ENCODE measurements around the gene WAPL. TPM values are rescaled to one million over a fixed set of nuclear protein-coding genes. Genes with fewer than 3 reads are reported as not detected.

Gene WAPL
- polyA plus RNA-seq, 3 donors: 17.8 to 26.5 (median 18.3) TPM

DNA sequence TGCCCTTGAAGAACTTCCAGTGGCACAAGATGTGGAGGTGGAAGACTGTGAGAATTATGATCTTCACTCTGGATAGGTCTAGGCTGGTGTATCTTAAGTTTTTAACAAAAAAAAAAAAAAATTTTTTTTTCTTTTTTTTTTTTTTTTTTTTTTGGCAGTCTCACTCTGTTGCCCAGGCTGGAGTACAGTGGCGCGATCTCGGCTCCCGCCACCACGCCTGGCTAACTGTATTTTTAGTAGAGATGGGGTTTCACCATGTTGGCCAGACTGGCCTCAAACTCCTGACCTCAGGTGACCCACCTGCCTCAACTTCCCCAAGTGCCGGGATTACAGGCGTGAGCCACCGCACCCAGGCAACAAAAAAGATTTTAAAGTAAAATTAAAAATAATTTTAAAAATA is 37.9 kb downstream of the WAPL start:
- no peak for DNase-seq
- Histone ChIP-seq H3K79me2 (ENCODE audit: insufficient read depth, low read length) (peaks cover 23% of the 10 kb centered on the region), H3K4me1 (ENCODE audit: control insufficient read depth in 1 of 2, insufficient read depth in 2 of 2, low read length in 2 of 2) (no peaks in the 10 kb centered on the region), H3K4me2 (replicated peaks; ENCODE audit: extremely low read depth, low read length, poor library complexity, severe bottlenecking) (no peak overlapping the region), H3K4me3 (replicated peaks in 1 of 3; ENCODE audit: low read depth in 2 of 3, low read length in 3 of 3) (no peak overlapping the region), H3K27ac (ENCODE audit: low read depth in 1 of 2, low read length in 2 of 2) (no peak overlapping the region), H3K36me3 (replicated peaks in 1 of 2; ENCODE audit: control insufficient read depth in 1 of 2, insufficient read depth in 2 of 2, low read length in 2 of 2) (peaks cover 47 to 88% of the 10 kb centered on the region in 2 donors), H3K27me3 (ENCODE audit: control insufficient read depth in 2 of 2, insufficient read depth in 2 of 2, low read length in 2 of 2) (no peaks in the 10 kb centered on the region), H2AFZ (ENCODE audit: insufficient read depth, low read depth, low read length, poor library complexity, severe bottlenecking) (no peak overlapping the region), H4K20me1 (ENCODE audit: insufficient read depth, low read length) (peaks cover 78% of the 10 kb centered on the region), H3K9ac (ENCODE audit: insufficient read depth, low read length, poor library complexity, severe bottlenecking) (no peak overlapping the region), H3K9me3 (replicated peaks in 1 of 2; ENCODE audit: control insufficient read depth in 1 of 2, insufficient read depth in 1 of 2, low read length in 2 of 2) (no peaks in the 10 kb centered on the region)
- intact Hi-C loops (cut with micrococcal nuclease): no loop called here
- TF ChIP-seq, protein P1, sequence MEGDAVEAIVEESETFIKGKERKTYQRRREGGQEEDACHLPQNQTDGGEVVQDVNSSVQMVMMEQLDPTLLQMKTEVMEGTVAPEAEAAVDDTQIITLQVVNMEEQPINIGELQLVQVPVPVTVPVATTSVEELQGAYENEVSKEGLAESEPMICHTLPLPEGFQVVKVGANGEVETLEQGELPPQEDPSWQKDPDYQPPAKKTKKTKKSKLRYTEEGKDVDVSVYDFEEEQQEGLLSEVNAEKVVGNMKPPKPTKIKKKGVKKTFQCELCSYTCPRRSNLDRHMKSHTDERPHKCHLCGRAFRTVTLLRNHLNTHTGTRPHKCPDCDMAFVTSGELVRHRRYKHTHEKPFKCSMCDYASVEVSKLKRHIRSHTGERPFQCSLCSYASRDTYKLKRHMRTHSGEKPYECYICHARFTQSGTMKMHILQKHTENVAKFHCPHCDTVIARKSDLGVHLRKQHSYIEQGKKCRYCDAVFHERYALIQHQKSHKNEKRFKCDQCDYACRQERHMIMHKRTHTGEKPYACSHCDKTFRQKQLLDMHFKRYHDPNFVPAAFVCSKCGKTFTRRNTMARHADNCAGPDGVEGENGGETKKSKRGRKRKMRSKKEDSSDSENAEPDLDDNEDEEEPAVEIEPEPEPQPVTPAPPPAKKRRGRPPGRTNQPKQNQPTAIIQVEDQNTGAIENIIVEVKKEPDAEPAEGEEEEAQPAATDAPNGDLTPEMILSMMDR (IDR thresholded peaks at IDR 0.05): no peak
- no peaks in the 10 kb centered on the region for H3K27me3 Mint-ChIP-seq (ENCODE audit: low read depth in 3 of 3)
- H3K4me3 Mint-ChIP-seq: no peak overlapping the region
- H3K36me3 Mint-ChIP-seq: peaks cover 50 to 72% of the 10 kb centered on the region in 2 donors
- no peak overlapping the region for H3K27ac Mint-ChIP-seq
- H3K4me1 Mint-ChIP-seq: peaks cover 2% of the 10 kb centered on the region
- no peaks in the 10 kb centered on the region for H3K9me3 Mint-ChIP-seq
- no CpG with 5 or more reads among the region's 8 CpGs for WGBS (ENCODE audit: insufficient coverage)

DNA sequence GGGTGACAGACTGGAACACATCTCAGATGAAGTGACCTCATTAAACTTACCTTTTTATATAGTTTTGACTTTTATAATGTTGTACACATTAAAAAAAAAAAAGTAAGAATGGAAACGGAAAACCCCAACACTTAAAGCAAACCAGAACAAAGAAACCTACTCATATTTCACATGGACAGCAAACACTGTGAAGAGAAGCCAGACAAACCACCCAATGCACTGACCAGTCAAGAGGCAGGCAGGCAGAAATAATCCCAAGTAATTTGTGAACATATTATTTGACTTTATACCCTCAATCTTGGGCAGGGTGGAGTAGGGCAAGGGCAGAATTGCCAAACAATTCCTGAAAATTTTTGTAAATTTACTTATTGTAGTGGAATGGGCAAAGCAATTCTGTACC is 39.8 kb downstream of the WAPL start:
- no peaks in the 10 kb centered on the region for H3K4me1 Mint-ChIP-seq
- H3K4me3 ChIP-seq (replicated peaks in 1 of 3; ENCODE audit: low read depth in 2 of 3, low read length in 3 of 3): no peak overlapping the region
- no peaks in the 10 kb centered on the region for H3K27me3 Mint-ChIP-seq (ENCODE audit: low read depth in 3 of 3)
- intact Hi-C loops (cut with micrococcal nuclease): no loop called here
- DNase-seq: no peak
- no peaks in the 10 kb centered on the region for H3K9me3 Mint-ChIP-seq
- no CpG with 5 or more reads among the region's 1 CpG for WGBS (ENCODE audit: insufficient coverage)
- H3K27ac ChIP-seq (ENCODE audit: low read depth in 1 of 2, low read length in 2 of 2): no peak overlapping the region
- H3K9ac ChIP-seq (ENCODE audit: insufficient read depth, low read length, poor library complexity, severe bottlenecking): no peak overlapping the region
- no peaks in the 10 kb centered on the region for H3K27me3 ChIP-seq (ENCODE audit: control insufficient read depth in 2 of 2, insufficient read depth in 2 of 2, low read length in 2 of 2)
- peaks cover 76% of the 10 kb centered on the region for H4K20me1 ChIP-seq (ENCODE audit: insufficient read depth, low read length)
- peaks cover 49 to 69% of the 10 kb centered on the region in 2 donors for H3K36me3 Mint-ChIP-seq
- no peaks in the 10 kb centered on the region for H3K9me3 ChIP-seq (replicated peaks in 1 of 2; ENCODE audit: control insufficient read depth in 1 of 2, insufficient read depth in 1 of 2, low read length in 2 of 2)
- H3K4me2 ChIP-seq (replicated peaks; ENCODE audit: extremely low read depth, low read length, poor library complexity, severe bottlenecking): no peak overlapping the region
- TF ChIP-seq, protein P1 (IDR thresholded peaks at IDR 0.05): no peak
- no peak overlapping the region for H3K27ac Mint-ChIP-seq
- peaks cover 24% of the 10 kb centered on the region for H3K79me2 ChIP-seq (ENCODE audit: insufficient read depth, low read length)
- H3K4me3 Mint-ChIP-seq: no peak overlapping the region
- peaks cover 48 to 84% of the 10 kb centered on the region in 2 donors for H3K36me3 ChIP-seq (replicated peaks in 1 of 2; ENCODE audit: control insufficient read depth in 1 of 2, insufficient read depth in 2 of 2, low read length in 2 of 2)
- no peaks in the 10 kb centered on the region for H3K4me1 ChIP-seq (ENCODE audit: control insufficient read depth in 1 of 2, insufficient read depth in 2 of 2, low read length in 2 of 2)
- no peak overlapping the region for H2AFZ ChIP-seq (ENCODE audit: insufficient read depth, low read depth, low read length, poor library complexity, severe bottlenecking)

Measured in CD14-positive monocyte (primary cell).